ENCODE measurements around the gene SMG6. TPM values are rescaled to one million over a fixed set of nuclear protein-coding genes. Genes with fewer than 3 reads are reported as not detected.

Gene SMG6
- total and polyA plus RNA-seq, 2 of the 13 experiments (the other 11 are each of a cell fraction or from before 2014, with no cell fraction given): 4.6 to 14.6 TPM

DNA sequence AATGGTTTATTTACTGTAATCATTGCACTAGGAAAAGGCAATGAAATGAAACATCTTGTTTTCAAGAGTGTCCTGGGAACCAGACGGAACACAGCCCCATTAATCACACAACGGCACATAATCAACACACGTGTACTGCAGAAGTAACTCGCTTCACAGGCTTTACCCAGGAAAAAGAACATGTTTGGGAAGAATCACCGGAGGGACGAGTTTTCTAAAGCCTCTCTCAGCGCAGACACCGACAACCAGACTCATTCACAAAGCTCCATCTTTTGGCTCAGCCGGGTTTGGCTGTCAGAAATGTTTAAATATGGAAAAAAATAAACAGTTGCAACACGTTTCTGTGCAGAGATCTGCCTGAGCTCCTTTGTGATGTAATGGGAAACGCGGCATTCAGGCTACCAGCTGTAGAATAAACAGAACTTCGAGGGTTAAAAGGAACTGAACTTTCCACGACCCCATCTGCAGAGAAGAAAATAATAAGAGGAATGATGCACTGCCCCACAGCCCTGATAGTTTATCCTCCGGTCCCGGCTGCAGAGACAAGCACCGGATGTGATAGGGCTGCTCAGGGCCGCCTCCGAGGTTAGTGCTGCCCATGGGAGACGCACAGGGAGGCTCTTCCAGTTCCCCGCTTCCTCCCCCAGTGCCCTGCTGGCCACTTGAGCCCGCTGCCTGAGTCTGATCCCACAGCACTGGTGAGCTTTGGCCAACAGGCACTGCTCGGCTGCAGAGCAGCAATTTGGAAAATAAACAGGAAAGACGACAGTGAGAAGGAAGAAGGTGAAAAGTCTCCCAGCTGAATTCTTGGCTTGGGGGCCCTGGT, 128.9 kb downstream of the SMG6 start (continued):
- TF ChIP-seq TBL1XR1 (IDR thresholded peaks at IDR 0.05; ENCODE audit: borderline replicate concordance, low read length, partially characterized antibody): peak; percentile 96
- peak; percentile 61 for TF ChIP-seq NCOA2 (CRISPR knock-in tag; IDR thresholded peaks at IDR 0.05)
- TF ChIP-seq SAP130 (CRISPR knock-in tag; IDR thresholded peaks at IDR 0.05; ENCODE audit: low read depth): peak; percentile 89
- TF ChIP-seq HNRNPK (IDR thresholded peaks at IDR 0.05; ENCODE audit: low read depth, low read length, poor library complexity, severe bottlenecking): no peak
- TF ChIP-seq, protein P1, sequence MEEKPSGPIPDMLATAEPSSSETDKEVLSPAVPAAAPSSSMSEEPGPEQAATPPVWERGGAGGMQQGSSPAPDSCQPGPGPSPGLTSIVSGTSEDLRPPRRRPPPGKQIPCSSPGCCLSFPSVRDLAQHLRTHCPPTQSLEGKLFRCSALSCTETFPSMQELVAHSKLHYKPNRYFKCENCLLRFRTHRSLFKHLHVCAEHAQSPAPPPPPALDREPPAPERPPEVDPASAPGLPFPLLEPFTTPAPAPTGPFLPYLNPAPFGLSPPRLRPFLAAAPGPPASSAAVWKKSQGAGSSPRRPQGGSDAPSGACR (CRISPR knock-in tag; IDR thresholded peaks at IDR 0.05): peak; percentile 37; the same call in 1 of the 2 replicates
- no peak for TF ChIP-seq HNRNPL (IDR thresholded peaks at IDR 0.05; ENCODE audit: low read depth, low read length)
- TF ChIP-seq, protein P2, sequence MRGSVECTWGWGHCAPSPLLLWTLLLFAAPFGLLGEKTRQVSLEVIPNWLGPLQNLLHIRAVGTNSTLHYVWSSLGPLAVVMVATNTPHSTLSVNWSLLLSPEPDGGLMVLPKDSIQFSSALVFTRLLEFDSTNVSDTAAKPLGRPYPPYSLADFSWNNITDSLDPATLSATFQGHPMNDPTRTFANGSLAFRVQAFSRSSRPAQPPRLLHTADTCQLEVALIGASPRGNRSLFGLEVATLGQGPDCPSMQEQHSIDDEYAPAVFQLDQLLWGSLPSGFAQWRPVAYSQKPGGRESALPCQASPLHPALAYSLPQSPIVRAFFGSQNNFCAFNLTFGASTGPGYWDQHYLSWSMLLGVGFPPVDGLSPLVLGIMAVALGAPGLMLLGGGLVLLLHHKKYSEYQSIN (CRISPR knock-in tag; IDR thresholded peaks at IDR 0.05; ENCODE audit: borderline replicate concordance): no peak
- TF ChIP-seq, protein P3, sequence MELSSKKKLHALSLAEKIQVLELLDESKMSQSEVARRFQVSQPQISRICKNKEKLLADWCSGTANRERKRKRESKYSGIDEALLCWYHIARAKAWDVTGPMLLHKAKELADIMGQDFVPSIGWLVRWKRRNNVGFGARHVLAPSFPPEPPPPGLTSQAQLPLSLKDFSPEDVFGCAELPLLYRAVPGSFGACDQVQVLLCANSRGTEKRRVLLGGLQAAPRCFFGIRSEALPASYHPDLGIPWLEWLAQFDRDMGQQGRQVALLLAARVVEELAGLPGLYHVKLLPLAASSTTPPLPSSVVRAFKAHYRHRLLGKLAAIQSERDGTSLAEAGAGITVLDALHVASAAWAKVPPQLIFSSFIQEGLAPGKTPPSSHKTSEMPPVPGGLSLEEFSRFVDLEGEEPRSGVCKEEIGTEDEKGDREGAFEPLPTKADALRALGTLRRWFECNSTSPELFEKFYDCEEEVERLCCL (CRISPR knock-in tag; IDR thresholded peaks at IDR 0.05; ENCODE audit: borderline replicate concordance): no peak
- TF ChIP-seq, protein P4, sequence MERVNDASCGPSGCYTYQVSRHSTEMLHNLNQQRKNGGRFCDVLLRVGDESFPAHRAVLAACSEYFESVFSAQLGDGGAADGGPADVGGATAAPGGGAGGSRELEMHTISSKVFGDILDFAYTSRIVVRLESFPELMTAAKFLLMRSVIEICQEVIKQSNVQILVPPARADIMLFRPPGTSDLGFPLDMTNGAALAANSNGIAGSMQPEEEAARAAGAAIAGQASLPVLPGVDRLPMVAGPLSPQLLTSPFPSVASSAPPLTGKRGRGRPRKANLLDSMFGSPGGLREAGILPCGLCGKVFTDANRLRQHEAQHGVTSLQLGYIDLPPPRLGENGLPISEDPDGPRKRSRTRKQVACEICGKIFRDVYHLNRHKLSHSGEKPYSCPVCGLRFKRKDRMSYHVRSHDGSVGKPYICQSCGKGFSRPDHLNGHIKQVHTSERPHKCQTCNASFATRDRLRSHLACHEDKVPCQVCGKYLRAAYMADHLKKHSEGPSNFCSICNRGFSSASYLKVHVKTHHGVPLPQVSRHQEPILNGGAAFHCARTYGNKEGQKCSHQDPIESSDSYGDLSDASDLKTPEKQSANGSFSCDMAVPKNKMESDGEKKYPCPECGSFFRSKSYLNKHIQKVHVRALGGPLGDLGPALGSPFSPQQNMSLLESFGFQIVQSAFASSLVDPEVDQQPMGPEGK (CRISPR knock-in tag; IDR thresholded peaks at IDR 0.05): peak; percentile 20; the same call in 1 of the 2 replicates
- TF ChIP-seq, protein P5, sequence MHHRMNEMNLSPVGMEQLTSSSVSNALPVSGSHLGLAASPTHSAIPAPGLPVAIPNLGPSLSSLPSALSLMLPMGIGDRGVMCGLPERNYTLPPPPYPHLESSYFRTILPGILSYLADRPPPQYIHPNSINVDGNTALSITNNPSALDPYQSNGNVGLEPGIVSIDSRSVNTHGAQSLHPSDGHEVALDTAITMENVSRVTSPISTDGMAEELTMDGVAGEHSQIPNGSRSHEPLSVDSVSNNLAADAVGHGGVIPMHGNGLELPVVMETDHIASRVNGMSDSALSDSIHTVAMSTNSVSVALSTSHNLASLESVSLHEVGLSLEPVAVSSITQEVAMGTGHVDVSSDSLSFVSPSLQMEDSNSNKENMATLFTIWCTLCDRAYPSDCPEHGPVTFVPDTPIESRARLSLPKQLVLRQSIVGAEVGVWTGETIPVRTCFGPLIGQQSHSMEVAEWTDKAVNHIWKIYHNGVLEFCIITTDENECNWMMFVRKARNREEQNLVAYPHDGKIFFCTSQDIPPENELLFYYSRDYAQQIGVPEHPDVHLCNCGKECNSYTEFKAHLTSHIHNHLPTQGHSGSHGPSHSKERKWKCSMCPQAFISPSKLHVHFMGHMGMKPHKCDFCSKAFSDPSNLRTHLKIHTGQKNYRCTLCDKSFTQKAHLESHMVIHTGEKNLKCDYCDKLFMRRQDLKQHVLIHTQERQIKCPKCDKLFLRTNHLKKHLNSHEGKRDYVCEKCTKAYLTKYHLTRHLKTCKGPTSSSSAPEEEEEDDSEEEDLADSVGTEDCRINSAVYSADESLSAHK (CRISPR knock-in tag; IDR thresholded peaks at IDR 0.05; ENCODE audit: borderline replicate concordance): no peak
- TF ChIP-seq, protein P6, sequence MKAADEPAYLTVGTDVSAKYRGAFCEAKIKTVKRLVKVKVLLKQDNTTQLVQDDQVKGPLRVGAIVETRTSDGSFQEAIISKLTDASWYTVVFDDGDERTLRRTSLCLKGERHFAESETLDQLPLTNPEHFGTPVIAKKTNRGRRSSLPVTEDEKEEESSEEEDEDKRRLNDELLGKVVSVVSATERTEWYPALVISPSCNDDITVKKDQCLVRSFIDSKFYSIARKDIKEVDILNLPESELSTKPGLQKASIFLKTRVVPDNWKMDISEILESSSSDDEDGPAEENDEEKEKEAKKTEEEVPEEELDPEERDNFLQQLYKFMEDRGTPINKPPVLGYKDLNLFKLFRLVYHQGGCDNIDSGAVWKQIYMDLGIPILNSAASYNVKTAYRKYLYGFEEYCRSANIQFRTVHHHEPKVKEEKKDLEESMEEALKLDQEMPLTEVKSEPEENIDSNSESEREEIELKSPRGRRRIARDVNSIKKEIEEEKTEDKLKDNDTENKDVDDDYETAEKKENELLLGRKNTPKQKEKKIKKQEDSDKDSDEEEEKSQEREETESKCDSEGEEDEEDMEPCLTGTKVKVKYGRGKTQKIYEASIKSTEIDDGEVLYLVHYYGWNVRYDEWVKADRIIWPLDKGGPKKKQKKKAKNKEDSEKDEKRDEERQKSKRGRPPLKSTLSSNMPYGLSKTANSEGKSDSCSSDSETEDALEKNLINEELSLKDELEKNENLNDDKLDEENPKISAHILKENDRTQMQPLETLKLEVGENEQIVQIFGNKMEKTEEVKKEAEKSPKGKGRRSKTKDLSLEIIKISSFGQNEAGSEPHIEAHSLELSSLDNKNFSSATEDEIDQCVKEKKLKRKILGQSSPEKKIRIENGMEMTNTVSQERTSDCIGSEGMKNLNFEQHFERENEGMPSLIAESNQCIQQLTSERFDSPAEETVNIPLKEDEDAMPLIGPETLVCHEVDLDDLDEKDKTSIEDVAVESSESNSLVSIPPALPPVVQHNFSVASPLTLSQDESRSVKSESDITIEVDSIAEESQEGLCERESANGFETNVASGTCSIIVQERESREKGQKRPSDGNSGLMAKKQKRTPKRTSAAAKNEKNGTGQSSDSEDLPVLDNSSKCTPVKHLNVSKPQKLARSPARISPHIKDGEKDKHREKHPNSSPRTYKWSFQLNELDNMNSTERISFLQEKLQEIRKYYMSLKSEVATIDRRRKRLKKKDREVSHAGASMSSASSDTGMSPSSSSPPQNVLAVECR (CRISPR knock-in tag; IDR thresholded peaks at IDR 0.05; ENCODE audit: borderline replicate concordance): peak; percentile 69; the same call in 1 of the 2 replicates
- no peak for TF ChIP-seq ZNF10 (CRISPR knock-in tag; IDR thresholded peaks at IDR 0.05; ENCODE audit: borderline replicate concordance, low read depth)
- TF ChIP-seq ATF1 (CRISPR knock-in tag; IDR thresholded peaks at IDR 0.05): peak; percentile 45; the same call in 1 of the 2 replicates
- TF ChIP-seq NCOA1 (CRISPR knock-in tag; IDR thresholded peaks at IDR 0.05): no peak
- no peak for TF ChIP-seq ZNF432 (CRISPR knock-in tag; IDR thresholded peaks at IDR 0.05; ENCODE audit: borderline replicate concordance)

All from HepG2 (cell line).